Hematopoietic multipotent progenitor cell treated with erythropoietin and hydrocortisone succinate and interleukin-3 and kit ligand, for 4 days (in vitro differentiated cells): Measurements from ENCODE around the gene ADO.
"Not testable (repeated sequence)": the region's sequence is repeated elsewhere in the genome, so short reads cannot be mapped to it uniquely, and the experiment has no call there.

Experiments
- DNase-seq: peaks from one replicate; pipeline ENCODE4 v3.0.0-alpha.2; 2015

Gene ADO

DNA sequence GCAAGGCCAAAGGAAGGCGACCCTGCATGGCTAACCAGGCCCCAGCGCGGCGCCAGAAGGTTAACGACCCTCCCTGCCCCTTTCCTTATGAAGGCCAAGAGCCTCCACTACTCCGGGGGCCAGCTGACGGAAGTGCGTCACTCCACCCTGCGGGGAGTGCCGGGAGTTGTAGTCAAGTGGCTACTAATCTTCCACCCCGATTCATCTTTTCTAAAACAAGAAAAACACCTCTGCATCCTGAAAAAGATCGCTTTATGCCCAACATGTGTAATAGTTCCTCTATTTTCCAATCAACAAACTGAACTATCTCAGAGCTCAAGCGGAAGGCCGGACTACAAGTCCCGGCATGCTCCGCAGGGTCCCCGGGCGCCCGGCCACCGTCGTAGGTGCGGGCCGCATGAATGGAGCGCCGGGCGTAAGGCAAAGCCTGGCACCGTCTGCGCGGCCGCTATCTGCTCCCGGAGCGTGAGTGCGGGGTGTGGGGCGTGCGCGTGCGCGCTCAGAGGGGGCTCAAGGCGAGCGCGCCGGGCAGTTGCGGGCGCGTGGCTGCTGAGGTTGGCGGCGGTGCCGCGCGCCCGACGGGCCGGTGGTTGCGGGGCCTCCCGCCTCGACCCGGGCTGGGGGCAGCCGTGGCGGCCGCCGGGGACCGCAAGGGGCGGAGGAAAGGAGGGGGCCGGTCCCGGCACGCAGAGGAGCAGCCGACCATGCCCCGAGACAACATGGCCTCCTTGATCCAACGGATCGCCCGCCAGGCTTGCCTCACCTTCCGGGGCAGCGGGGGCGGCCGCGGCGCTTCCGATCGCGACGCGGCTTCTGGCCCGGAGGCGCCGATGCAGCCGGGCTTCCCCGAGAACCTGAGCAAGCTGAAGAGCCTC lies at the start of gene ADO:
Gene ADO, plus strand, starts transcription at position 365 of the 875 bp plus-strand sequence. Its CDS starts 340 bp downstream, at position 705.
- DNase-seq = peak; percentile 93

DNA sequence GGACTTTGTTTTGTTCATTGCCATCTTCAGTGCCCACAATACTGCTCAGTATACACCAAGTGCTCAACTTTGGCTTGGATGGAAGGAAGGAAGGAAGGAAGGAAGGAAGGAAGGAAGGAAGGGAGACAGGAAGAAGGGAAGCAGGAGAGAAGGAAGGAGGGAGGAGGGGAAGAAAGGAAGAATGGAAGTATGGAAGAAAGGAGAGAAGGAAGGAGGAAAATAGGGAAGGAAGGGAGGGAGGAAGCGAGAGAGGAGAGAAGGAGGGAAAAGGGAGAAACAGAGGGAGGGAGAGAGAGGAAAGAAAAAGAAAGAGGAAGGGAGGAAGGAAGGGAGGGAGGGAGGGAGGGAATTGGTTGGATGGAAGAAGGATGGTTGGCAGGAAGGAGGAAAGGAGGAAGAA lies 49.6 kb upstream of the ADO start:
- no peak for DNase-seq

DNA sequence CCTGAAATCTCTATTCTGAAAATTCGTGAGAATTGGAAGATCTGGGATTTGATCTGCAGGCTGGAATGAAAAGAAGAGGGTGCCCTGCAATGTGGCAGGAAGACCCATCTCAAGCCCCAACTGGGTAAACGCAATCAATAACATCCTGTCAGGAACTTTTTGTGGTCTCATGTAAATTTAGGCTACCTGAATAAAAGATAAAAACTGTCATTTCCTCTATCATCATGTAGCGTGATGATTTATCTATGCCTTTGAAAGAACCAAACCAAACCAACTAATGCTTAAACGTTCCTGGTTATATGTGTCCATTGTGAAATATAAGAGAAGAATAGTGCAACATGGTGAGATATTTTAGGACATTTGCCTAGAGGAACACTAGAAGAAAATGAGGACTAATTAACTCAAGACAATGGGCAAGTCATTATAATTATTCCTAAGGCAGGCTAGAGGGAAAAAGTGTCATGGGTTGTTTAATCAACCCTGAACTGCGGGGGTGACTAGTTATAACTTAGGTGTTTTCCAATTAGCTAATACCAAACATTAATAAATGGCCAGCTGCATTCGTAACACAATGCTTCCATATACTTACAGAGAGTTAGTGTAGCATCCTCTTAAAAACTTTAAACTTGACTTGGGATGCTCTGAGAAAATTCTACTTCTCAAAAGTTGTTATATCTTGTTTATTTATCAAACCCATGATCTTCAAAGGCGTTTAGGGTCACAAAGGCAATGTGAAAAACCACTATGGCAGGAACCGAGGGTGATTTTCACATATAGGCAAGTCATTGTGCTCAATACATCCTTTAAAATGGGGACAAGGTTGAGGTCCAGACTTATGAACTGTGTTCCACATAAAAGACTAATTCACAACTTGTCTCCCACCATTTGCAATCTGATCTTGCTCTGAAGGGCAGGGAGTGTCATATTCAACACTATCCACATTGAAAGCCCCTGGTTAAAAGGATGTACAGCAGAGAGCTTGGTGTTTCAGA lies 48.6 kb upstream of the ADO start:
- no peak for DNase-seq

DNA sequence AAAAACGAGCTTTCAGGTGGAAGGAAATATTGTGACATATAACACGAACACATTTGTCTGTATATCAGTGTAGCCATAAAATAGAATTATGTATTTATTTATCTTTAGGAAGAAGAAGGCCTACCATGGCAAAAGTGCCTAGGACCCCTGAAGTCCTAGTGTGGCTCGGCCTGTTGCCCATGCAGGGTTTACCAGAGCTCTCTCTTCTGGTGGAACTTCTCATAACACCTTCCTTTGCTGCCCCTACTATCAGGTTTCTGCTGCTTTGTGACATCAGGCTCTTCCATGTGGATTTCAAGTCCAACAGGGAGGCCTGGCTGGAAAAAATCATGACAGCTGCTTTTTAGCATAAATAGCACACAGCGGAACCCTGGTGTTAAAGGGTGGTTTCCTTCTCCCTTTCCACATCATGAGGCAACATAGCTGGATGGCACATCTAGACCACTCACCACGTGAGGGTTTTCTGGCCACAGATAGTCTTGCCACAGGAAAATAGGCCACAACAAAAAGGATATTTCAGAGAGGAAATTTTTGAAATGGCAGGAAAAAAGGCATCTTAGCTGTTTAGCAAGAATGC lies 44.8 kb upstream of the ADO start:
- DNase-seq = peak; percentile 15

DNA sequence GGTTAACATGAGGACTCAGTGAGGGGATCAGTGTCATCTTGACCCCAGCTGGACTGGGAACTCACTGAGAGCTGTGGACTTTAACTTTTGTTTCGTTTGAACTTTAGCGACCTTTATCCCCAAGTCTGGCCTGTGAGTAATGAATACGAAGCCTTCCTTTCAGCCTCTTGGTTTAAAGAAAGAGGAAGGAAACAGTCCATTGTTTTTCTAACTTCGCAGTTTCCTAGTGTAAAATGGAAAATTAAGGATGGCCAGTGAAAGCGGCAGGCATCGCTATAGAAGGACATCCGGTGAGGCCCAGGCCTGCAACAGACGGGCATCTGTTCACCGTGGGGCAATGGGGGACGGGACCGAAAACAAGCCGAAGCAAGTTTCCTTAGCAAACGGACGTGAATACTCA lies 44.1 kb upstream of the ADO start:
- peak; percentile 12 for DNase-seq

DNA sequence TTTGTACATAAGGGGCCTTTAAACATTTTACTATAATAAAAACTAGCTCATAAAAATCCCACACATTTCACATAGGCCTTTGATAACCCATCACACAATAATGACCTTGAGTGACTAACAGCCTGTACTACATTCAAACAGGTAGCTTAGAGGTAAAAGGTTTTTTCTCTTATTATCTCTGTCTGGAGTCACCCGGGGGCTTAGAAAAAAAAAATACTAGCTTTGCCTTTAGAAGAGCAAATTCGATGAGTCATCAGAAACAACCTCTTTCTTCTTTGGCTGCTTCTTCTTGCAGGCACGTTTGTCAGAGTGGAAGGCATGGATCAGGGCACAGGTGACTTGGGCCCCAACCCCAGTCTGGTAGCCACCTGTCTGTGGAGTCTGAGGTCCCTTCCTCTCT lies 43.4 kb upstream of the ADO start:
- peak; percentile 29 for DNase-seq

DNA sequence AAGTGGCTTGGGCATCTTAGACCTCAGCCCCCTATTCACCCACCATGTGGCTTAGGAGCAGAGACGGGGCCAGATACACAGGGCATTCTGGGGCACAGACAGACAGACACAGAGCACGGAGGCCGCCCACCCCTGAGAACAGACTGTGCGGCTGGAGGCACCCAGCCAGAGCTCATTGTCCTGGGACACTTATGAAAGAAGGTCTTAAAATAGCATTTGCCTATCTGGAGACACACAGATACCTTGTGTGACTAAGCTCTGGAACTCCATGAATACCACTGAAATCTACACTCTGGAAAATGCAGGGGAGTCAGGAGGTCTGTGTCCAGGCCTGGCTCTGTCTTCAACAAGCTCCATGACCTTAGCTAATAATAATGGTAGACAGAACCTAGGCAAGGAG lies 41.4 kb upstream of the ADO start:
- DNase-seq = no peak

DNA sequence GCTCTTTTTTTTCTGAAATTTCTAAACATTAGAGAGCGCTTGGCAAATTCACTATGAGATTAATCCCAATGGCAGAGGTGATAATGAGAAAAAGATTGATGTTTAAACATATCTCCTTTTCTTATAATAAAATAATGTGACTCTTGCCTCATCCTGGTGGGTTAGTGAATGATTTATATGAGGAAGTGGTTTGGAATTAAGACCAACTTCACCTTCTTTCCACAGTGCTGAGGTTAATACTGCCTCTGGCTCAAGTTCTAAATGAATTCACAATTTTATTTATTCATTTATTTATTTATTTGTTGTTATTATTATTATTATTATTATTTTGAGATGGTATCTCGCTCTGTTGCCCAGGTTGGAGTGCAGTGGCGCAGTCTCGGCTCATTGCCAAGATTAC lies 40.5 kb upstream of the ADO start:
- peak; percentile 14 for DNase-seq

DNA sequence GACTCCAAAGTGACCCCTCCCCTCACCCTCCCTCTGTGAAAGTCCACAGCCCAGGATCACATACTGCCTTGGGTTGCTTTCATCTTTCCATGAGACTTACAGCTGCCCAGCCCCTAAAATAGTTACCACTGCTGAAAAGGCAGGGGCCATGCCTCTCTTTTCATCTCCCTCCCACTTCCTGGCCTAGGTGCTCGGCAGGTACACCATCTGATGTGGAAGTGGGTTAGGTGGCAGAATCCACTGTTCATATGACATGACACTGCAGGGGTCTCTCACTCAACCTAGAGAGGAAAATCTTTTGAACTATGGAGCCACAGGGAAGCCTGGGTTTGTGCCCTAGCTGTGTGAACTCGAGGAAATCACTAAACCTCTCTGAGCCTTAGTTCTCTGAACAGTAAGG lies 38.8 kb upstream of the ADO start:
- no peak for DNase-seq

DNA sequence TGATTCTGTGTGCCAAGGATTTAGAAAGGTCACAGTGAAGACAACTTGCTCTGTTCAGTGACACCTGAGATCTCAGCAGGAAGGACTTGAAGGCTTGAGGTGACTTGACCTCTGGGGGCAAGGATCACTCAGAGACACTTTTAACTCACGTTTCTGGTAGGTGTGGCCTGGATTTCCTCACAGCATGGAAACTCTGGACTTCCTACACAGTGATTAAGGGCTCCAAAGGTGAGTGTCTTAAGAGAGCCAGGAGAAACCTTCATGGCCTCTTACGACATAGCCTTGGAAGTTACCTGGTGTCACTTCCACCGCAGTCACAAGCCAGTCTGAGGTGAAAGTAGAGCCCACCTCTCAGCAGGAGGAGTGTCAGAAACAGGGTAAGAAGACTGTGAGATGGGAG lies 38.1 kb upstream of the ADO start:
- DNase-seq = no peak

DNA sequence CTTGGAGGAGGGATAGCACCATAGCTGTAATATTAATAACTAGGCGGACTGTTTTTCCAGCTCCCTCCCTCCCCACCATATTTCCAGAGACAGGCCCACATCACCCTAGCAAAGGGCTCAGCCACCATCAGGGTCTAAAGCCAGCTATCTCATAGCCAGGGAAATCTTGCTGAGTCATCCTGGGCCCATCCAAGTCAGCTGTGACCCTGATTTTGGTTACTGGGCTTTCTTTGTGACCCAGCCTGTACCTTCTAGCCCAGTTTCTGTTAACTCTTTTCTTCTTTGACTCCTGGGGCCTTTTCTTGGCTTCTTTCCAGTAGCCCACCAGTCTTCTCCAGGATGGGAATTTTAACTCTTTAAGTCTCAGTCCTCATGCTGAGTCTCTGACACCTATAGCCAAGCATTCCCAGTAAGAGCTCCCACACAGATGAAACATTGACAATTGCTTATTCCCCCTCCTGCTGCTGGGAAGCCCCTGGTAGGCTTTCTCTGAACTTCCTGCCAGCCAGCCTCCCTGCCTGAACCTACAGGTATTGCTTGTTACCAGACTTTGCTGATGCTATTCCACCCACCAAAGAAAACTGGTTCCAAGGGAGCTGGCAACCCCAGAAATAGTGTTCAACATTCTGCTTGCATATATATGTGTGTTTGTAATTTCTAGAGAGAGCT lies 34.8 kb upstream of the ADO start:
- DNase-seq = peak; percentile 28

DNA sequence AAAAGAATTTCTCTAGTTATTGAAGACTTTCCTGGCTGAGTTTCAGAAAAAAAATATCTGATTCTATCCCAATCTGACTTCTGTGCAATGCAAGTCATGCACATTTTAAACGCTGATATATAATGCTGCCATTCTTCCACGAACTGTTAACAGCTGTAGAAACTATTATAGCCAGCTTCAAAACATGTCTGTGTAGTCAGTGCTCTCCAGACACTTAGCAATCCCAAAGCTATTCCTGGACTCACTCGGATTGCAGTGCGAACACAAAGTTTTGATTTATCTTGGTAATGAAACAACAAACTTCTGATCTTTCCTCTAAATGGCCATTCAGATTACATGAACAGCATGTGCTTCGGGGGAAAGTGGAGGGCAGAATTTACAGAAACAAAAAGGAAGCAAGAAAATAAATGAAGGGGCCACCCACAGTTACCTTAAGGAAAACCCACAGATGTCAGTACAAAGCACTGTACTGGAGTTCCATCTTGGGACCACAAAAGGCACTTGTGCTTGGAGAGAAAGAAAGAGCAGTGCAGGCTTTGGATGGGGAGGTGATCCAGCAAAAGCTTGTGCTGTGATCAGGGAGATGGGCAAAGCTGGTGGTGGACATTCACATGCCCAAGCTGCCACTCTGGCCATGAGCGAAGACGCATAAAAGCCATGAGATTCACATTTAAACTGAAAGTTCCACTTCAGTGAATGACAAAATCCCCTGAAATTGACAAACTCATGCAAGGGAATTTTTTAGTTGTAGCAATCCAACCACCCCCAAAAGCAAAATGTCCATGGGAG lies 32.1 kb upstream of the ADO start:
- DNase-seq = no peak

DNA sequence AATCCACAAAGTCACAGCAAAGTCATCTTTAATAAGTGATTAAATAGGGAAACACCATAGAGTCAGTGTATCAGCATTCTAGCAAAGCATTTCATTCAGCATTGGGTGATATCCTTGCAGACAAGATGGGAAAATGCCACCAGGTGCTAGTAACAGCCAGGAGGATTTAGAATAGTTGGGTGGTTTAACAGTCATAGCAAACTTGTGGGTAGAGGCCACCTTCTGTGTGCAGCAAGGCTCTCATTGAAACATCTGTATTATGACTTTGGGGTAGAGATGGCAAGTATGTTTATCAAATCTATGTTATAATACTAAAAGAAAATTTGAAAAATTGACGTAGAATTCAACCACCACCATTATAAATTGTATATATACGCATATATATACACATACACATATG lies 26.4 kb upstream of the ADO start:
- DNase-seq = no peak

DNA sequence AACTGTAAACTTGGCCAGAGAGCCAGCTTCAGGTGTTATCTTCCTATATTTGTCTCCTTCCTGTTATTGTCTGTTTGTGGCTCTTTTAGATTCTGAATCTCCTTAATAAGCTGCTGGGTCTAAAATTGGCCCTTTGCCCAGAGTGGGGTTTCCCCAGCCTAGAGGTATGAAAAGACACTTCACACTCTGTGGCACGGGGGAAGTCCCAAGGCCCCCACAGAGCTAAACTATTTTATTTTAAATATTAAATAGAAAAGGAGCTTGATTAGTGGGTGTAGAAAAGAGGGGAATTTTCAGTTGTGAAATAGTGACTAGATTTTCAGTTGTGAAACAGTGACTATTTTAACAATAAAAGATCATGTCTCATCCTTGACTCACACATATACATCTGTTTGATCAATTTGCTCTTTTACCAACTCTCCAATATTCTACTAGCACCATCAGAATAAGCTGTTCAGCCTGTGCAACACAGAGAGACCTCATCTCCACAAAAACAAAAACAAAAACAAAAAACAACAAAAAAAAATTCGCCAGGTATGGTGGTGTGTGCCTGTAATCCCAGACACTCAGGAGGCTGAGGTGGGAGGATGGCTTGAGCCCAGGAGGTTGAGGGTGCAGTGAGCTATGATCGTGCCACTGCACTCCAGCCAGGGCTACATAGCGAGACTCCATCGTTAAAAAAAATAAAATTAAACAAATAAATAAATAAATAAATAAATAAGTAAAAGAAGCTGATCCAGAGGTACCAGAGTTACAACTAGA lies 24.9 kb upstream of the ADO start:
- peak; percentile 24 for DNase-seq

DNA sequence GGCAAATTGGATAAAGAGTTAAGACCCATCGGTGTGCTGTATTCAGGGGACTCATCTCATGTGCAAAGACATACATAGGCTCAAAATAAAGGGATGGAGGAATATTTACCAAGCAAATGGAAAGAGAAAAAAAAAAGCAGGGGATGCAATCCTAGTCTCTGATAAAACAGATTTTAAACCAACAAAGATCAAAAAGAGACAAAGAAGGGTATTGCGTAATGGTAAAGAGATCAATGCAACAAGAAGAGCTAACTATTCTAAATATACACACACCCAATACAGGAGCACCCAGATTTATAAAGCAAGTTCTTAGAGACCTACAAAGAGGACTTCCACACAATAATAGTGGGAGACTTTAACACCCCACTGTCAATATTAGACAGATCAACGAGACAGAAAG lies 20.0 kb upstream of the ADO start:
- DNase-seq = not testable (repeated sequence)

DNA sequence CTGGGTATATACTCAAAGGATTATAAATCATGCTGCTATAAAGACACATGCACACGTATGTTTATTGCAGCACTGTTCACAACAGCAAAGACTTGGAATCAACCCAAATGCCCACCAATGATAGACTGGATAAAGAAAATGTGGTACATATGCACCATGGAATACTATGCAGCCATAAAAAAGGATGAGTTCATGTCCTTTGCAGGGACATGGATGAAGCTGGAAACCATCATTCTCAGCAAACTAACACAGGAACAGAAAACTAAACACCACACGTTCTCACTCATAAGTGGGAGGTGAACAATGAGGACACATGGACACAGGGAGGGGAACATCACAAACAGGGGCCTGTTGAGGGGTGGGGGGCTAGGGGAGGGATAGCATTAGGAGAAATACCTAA lies 16.2 kb upstream of the ADO start:
- not testable (repeated sequence) for DNase-seq

DNA sequence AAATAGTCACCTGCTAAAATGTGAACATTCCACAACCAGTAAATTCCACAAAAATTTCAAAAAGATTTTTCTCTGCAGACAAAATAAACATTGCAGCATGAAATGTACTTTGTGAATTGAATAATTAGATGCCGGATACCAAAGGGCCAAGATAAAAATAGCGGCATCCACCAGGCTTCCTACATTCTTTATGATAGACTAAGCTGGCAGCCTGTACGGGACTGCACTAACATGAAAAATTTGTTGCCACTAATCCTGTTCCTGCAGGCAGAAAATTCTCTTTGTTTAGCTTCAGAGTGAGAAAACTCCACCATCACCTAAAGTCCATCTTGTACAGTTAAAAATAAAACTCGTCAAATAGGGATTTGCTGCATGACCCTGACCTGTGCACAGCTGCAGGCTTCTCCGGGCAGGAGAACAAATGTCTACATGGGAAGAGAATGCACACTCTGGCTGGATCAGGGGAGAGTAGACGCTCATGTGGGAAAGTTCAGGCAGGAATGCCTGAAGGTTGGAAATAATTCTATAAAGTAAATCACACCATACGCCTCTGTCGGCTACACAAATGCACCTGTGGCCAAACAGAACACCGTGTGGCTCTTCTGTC lies 15.6 kb upstream of the ADO start:
- DNase-seq = no peak

DNA sequence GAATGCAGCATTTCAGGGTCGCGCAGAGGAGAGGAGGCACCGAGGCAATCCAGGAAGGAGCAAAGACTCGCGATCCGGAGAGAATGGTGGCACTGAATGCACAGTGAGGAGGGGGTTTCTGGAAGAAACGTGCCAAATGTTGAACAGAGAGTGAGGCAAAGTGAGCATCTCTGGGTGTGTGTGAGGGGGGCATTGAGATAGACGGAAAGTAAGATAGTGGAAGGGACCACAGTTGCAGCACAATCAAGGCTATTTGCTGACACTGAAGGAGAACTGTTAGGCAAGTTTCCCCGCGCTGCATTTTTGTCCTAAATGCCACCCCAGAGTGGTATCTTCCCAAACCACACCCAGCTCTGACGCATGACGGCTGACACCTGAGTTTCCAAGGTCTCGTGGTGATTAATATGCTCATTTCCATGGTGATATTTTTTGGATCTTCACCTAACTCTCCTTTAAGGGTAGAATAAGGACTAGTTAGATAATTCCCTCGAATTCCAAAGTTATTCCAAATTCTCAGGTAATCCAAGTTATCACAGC lies 14.4 kb upstream of the ADO start:
- no peak for DNase-seq

DNA sequence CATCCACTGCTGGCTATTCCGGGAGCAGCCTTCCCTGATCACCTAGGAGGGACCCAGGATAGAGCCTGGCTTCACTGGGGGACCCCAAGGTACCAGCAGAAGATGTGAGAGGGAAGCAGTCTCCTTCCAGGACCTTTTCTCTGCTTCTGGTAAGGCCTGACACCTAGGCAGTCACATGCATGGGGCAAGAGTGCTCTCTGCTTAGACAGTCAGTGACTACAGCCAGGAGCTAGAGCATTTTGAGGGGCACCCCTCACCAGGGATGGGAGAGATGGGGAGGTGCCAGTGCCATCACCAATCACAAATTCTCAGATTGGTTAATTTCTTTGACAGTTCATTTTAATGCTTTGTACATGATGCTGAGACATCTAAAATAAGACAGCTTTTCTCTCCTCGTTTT lies 13.9 kb upstream of the ADO start:
- no peak for DNase-seq

DNA sequence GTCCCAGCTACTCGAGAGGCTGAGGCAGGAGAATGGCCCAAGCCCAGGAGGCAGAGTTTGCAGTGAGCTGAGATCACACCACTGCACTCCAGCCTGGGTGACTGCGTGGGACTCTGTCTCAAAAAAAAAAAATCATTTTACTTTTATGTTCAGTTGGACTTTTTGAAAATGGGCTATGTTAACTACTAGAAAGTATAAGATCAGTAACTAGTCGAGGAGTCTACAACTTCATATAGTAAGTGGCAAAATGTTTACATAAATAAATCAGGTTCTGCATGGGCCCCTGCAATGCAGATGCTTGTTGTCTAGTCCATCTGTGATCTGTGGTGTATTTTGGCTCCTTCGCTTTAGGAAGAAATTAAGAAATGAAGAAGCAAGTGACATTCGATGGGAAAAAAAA lies 12.3 kb upstream of the ADO start:
- DNase-seq = no peak
